ENCODE results near the gene LSM4. TPM values are rescaled to one million over a fixed set of nuclear protein-coding genes. Genes with fewer than 3 reads are reported as not detected.

LSM4 gene
- total and polyA plus RNA-seq, 2 of the 13 experiments (the other 11 are each of a cell fraction or from before 2014, with no cell fraction given) = 65.8 to 166 TPM

DNA sequence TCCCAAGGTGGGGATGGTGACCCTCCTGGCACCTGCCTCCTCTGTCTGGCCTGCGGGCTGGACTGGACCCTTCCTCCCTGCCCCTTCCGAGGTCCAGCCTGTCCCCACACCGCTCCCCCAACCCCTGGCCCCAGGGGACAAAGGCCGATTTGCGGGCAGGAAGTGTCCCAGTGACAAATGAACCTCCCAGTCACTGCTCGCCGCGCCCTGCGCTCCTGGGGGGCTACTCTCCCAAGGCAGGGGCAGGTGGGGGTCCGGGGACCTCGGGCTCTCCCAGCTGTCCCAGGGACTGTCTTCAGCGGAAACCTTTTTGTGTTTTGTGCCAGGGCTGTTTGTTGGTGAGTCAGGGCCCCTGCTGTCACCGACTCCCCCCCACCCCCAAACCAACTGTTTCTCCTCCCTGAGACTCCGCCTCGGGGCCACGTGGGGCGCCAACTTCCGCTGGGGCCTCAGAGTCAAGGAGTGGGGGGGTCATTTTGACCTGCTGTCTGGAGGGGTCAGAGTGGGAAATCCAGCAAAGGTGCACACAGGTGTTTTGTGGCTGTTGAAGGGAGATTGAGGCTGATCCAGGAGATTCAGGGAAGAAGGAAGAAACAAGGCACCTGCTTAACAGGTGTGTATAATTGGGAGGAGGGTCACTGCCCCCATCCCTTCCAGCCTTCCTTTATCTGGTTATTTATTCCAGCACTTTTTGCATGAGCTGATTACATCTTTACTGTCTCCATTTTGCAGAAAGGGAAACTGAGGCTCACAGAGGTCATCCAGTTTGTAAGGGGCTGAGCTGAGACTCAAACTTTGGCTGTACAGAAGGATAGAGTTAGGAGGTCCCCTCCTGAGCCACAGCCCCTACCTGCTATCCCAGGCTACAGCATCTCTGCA lies 18.4 kb upstream of the LSM4 start (continued):
- TF ChIP-seq, protein P1, sequence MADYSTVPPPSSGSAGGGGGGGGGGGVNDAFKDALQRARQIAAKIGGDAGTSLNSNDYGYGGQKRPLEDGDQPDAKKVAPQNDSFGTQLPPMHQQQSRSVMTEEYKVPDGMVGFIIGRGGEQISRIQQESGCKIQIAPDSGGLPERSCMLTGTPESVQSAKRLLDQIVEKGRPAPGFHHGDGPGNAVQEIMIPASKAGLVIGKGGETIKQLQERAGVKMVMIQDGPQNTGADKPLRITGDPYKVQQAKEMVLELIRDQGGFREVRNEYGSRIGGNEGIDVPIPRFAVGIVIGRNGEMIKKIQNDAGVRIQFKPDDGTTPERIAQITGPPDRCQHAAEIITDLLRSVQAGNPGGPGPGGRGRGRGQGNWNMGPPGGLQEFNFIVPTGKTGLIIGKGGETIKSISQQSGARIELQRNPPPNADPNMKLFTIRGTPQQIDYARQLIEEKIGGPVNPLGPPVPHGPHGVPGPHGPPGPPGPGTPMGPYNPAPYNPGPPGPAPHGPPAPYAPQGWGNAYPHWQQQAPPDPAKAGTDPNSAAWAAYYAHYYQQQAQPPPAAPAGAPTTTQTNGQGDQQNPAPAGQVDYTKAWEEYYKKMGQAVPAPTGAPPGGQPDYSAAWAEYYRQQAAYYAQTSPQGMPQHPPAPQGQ (CRISPR knock-in tag; IDR thresholded peaks at IDR 0.05; ENCODE audit: borderline replicate concordance) = no peak
- 0 out of 2 replicates have a peak, but pooled peaks have one; percentile 68 for TF ChIP-seq ZSCAN29 (CRISPR knock-in tag; conservative IDR thresholded peaks at IDR 0.05)
- peak; percentile 64 for TF ChIP-seq GATAD2A (CRISPR knock-in tag; IDR thresholded peaks at IDR 0.05)
- TF ChIP-seq NFKB2 (CRISPR knock-in tag; IDR thresholded peaks at IDR 0.05; ENCODE audit: borderline replicate concordance) = peak; percentile 72; the same call in 1 of the 2 replicates
- TF ChIP-seq ZKSCAN5 (CRISPR knock-in tag; IDR thresholded peaks at IDR 0.05) = no peak
- peak; percentile 17 for TF ChIP-seq PTBP1 (IDR thresholded peaks at IDR 0.05; ENCODE audit: low read depth, low read length, poor library complexity, severe bottlenecking)
- TF ChIP-seq, protein P2, sequence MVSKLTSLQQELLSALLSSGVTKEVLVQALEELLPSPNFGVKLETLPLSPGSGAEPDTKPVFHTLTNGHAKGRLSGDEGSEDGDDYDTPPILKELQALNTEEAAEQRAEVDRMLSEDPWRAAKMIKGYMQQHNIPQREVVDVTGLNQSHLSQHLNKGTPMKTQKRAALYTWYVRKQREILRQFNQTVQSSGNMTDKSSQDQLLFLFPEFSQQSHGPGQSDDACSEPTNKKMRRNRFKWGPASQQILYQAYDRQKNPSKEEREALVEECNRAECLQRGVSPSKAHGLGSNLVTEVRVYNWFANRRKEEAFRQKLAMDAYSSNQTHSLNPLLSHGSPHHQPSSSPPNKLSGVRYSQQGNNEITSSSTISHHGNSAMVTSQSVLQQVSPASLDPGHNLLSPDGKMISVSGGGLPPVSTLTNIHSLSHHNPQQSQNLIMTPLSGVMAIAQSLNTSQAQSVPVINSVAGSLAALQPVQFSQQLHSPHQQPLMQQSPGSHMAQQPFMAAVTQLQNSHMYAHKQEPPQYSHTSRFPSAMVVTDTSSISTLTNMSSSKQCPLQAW (CRISPR knock-in tag; IDR thresholded peaks at IDR 0.05) = peak; percentile 30; the same call in 1 of the 2 replicates
- TF ChIP-seq, protein P3, sequence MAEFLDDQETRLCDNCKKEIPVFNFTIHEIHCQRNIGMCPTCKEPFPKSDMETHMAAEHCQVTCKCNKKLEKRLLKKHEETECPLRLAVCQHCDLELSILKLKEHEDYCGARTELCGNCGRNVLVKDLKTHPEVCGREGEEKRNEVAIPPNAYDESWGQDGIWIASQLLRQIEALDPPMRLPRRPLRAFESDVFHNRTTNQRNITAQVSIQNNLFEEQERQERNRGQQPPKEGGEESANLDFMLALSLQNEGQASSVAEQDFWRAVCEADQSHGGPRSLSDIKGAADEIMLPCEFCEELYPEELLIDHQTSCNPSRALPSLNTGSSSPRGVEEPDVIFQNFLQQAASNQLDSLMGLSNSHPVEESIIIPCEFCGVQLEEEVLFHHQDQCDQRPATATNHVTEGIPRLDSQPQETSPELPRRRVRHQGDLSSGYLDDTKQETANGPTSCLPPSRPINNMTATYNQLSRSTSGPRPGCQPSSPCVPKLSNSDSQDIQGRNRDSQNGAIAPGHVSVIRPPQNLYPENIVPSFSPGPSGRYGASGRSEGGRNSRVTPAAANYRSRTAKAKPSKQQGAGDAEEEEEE (CRISPR knock-in tag; IDR thresholded peaks at IDR 0.05; ENCODE audit: borderline replicate concordance) = 0 out of 2 replicates have a peak, but pooled peaks have one; percentile 36
- TF ChIP-seq MED13 (CRISPR knock-in tag; IDR thresholded peaks at IDR 0.05) = 0 out of 2 replicates have a peak, but pooled peaks have one; percentile 63
- TF ChIP-seq, protein P4, sequence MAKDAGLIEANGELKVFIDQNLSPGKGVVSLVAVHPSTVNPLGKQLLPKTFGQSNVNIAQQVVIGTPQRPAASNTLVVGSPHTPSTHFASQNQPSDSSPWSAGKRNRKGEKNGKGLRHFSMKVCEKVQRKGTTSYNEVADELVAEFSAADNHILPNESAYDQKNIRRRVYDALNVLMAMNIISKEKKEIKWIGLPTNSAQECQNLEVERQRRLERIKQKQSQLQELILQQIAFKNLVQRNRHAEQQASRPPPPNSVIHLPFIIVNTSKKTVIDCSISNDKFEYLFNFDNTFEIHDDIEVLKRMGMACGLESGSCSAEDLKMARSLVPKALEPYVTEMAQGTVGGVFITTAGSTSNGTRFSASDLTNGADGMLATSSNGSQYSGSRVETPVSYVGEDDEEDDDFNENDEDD (CRISPR knock-in tag; IDR thresholded peaks at IDR 0.05; ENCODE audit: borderline replicate concordance) = no peak
- TF ChIP-seq HNRNPK (IDR thresholded peaks at IDR 0.05; ENCODE audit: low read depth, low read length, poor library complexity, severe bottlenecking) = no peak
- peak; percentile 84 for TF ChIP-seq ASH2L (IDR thresholded peaks at IDR 0.05; ENCODE audit: insufficient read length, low read depth, low read length)
- TF ChIP-seq, protein P5, sequence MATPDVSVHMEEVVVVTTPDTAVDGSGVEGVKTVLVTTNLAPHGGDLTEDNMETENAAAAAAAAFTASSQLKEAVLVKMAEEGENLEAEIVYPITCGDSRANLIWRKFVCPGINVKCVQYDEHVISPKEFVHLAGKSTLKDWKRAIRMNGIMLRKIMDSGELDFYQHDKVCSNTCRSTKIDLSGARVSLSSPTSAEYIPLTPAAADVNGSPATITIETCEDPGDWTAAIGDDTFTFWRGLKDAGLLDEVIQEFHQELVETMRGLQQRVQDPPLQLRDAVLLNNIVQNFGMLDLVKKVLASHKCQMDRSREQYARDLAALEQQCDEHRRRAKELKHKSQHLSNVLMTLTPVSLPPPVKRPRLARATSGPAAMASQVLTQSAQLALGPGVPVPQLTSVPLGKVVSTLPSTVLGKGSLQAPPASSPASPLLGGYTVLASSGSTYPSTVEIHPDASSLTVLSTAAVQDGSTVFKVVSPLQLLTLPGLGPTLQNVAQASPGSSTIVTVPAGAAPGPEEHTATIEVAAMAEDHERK (CRISPR knock-in tag; IDR thresholded peaks at IDR 0.05; ENCODE audit: low read depth) = 0 out of 2 replicates have a peak, but pooled peaks have one; percentile 36
- no peak for TF ChIP-seq ZNF567 (CRISPR knock-in tag; IDR thresholded peaks at IDR 0.05; ENCODE audit: borderline replicate concordance)
- peak; percentile 14; the same call in 1 of the 2 replicates for TF ChIP-seq DPF2 (CRISPR knock-in tag; IDR thresholded peaks at IDR 0.05; ENCODE audit: borderline replicate concordance, low read depth)
- TF ChIP-seq ZMYM3 (CRISPR knock-in tag; IDR thresholded peaks at IDR 0.05) = peak; percentile 63; the same call in 1 of the 2 replicates
- peak; percentile 69; the same call in 1 of the 2 replicates for TF ChIP-seq ELF1 (CRISPR knock-in tag; IDR thresholded peaks at IDR 0.05)
- no peak for TF ChIP-seq NPAS2 (CRISPR knock-in tag; IDR thresholded peaks at IDR 0.05; ENCODE audit: borderline replicate concordance)
- peak; percentile 17 for TF ChIP-seq AGO2 (optimal IDR thresholded peaks at IDR 0.05; ENCODE audit: low read depth, low read length)
